Measurements from ENCODE around the gene SCARF2.

DNA sequence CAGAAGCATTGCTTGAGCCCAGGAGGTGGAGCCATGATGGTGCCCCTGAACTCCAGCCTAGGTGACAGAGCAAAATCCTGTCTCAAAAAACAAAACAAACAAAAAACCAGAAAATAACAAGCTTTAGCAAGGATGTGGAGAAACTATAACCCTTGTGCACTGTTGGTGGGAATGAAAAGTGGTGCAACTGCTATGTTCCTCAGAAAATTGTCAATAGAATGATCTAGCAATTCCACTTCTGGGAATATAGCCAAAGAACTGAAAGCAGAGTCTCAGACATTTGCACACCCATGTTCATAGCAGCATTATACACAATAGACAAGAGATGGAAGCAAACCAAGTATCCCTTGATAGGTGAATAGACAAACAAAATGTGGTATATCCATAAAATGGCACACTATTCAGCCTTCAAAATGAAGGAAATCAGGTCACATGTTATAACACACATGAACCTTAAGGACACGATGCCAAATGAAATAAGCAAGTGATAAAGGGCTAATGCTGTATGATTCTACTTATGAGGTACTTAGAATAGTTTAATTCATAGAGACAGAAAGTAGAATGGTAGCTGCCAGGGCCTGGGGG, 42.1 kb upstream of the SCARF2 start:
- TF ChIP-seq, protein P1, sequence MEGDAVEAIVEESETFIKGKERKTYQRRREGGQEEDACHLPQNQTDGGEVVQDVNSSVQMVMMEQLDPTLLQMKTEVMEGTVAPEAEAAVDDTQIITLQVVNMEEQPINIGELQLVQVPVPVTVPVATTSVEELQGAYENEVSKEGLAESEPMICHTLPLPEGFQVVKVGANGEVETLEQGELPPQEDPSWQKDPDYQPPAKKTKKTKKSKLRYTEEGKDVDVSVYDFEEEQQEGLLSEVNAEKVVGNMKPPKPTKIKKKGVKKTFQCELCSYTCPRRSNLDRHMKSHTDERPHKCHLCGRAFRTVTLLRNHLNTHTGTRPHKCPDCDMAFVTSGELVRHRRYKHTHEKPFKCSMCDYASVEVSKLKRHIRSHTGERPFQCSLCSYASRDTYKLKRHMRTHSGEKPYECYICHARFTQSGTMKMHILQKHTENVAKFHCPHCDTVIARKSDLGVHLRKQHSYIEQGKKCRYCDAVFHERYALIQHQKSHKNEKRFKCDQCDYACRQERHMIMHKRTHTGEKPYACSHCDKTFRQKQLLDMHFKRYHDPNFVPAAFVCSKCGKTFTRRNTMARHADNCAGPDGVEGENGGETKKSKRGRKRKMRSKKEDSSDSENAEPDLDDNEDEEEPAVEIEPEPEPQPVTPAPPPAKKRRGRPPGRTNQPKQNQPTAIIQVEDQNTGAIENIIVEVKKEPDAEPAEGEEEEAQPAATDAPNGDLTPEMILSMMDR (IDR thresholded peaks at IDR 0.05) = no peak
- TF ChIP-seq POLR2A (IDR thresholded peaks at IDR 0.05) = no peak
- no peak for TF ChIP-seq POLR2AphosphoS5 (IDR thresholded peaks at IDR 0.05)
- TF ChIP-seq EP300 (IDR thresholded peaks at IDR 0.05) = no peak
